IMR-90 (cell line): Measurements from ENCODE around the gene NEO1. TPM values are rescaled to one million over a fixed set of nuclear protein-coding genes. Genes with fewer than 3 reads are reported as not detected.

Experiments used
- ATAC-seq: fragments of 200-7000 bp; cut with Tn5 transposase; 2 replicates; pipeline ENCODE4 v1.9.1; 2020; ENCODE audit warnings: low read depth, mild to moderate bottlenecking, moderate library complexity
- BruUV-seq: library from RNA; stranded (reverse); fragments of 400-500 nt; replicated peaks from 2 replicates; lab custom pipeline; 2021; lab: Mats Ljungman, UMichigan
- CTCF ChIA-PET: fragments of 300-600 bp; formaldehyde crosslinking; extraction: SDS; loops from one replicate; lab custom pipeline; 2021; ENCODE audit warnings: antibody characterized with exemption; lab: Yijun Ruan, JAX
- POLR2A ChIA-PET: fragments of 300-600 bp; sonication (Branson Sonifier 250); formaldehyde crosslinking; loops from one replicate; lab custom pipeline; 2022; ENCODE audit warnings: antibody characterized with exemption; ENCODE audit not compliant: unreplicated experiment; lab: Charles Lee
- DNase-seq: peaks from one replicate; pipeline ENCODE4 v3.0.0; 2013
- H2AFZ ChIP-seq: replicated peaks from 2 replicates; pipeline ENCODE3; 2013; ENCODE audit warnings: low read length, mild to moderate bottlenecking; ENCODE audit not compliant: poor library complexity
- H2AK5ac ChIP-seq: 2 replicates; pipeline ENCODE4 v1.6.1; 2013; ENCODE audit warnings: low read depth, low read length, inconsistent platforms
- H2AK9ac ChIP-seq: replicated peaks from 2 replicates; pipeline ENCODE3; 2013; ENCODE audit warnings: mild to moderate bottlenecking, low read depth, low read length, moderate library complexity; ENCODE audit not compliant: poor library complexity
- H2BK120ac ChIP-seq: 2 replicates; pipeline ENCODE4 v1.6.1; 2013; ENCODE audit warnings: low read depth, low read length, inconsistent platforms
- H2BK15ac ChIP-seq: 3 replicates; pipeline ENCODE4 v1.6.1; 2013; ENCODE audit warnings: low read depth, low read length, inconsistent platforms
- H2BK20ac ChIP-seq: 2 replicates; pipeline ENCODE4 v1.6.1; 2013; ENCODE audit warnings: low read depth, mild to moderate bottlenecking, inconsistent platforms, low read length, moderate library complexity
- H2BK5ac ChIP-seq: 2 replicates; pipeline ENCODE4 v1.6.1; 2013; ENCODE audit warnings: mild to moderate bottlenecking, low read depth, low read length, inconsistent platforms; ENCODE audit not compliant: poor library complexity, severe bottlenecking
- H3K14ac ChIP-seq: replicated peaks from 2 replicates; pipeline ENCODE4 v1.6.1; 2013; ENCODE audit warnings: low read depth, low read length, inconsistent platforms
- H3K18ac ChIP-seq: 2 replicates; pipeline ENCODE4 v1.6.1; 2013; ENCODE audit warnings: low read depth, low read length, control low read depth
- H3K23ac ChIP-seq: 2 replicates; pipeline ENCODE4 v1.6.1; 2013; ENCODE audit warnings: low read depth, low read length, inconsistent platforms
- H3K27ac ChIP-seq: 2 replicates; pipeline ENCODE4 v1.5.1; 2013; ENCODE audit warnings: mild to moderate bottlenecking, control low read depth, low read length; ENCODE audit not compliant: insufficient read depth
- H3K27me3 ChIP-seq: 2 replicates; pipeline ENCODE4 v1.6.1; 2013; ENCODE audit warnings: low read length; ENCODE audit not compliant: control insufficient read depth, insufficient read depth
- H3K36me3 ChIP-seq: 2 replicates; pipeline ENCODE4 v1.6.1; 2013; ENCODE audit warnings: low read length, mixed read lengths; ENCODE audit not compliant: control insufficient read depth, insufficient read depth
- H3K4ac ChIP-seq: 2 replicates; pipeline ENCODE4 v1.6.1; 2013; ENCODE audit warnings: low read depth, low read length, inconsistent platforms
- H3K4me1 ChIP-seq: 2 replicates; pipeline ENCODE4 v1.6.1; 2013; ENCODE audit warnings: low read length, mixed read lengths; ENCODE audit not compliant: control insufficient read depth, insufficient read depth
- H3K4me2 ChIP-seq: 2 replicates; pipeline ENCODE4 v1.6.1; 2013; ENCODE audit warnings: low read depth, mild to moderate bottlenecking, control low read depth, low read length, moderate library complexity
- H3K4me3 ChIP-seq: 2 replicates; pipeline ENCODE4 v1.5.1; 2013; ENCODE audit warnings: low read depth, mild to moderate bottlenecking, control low read depth, low read length, moderate library complexity; ENCODE audit not compliant: insufficient read depth
- H3K56ac ChIP-seq: 2 replicates; pipeline ENCODE4 v1.6.1; 2013; ENCODE audit warnings: low read length, inconsistent platforms; ENCODE audit not compliant: insufficient read depth; ENCODE audit errors: extremely low read depth
- H3K79me1 ChIP-seq, 2 experiments: 2 replicates each; pipeline ENCODE4 v1.6.1; 2013; ENCODE audit warnings: low read length in 2 of 2, inconsistent platforms in 1 of 2, low read depth in 1 of 2
- H3K9ac ChIP-seq: 2 replicates; pipeline ENCODE4 v1.6.1; 2013; ENCODE audit warnings: low read depth, low read length, control low read depth
- H3K9me1 ChIP-seq: 2 replicates; pipeline ENCODE4 v1.6.1; 2013; ENCODE audit warnings: low read length, inconsistent platforms; ENCODE audit not compliant: insufficient read depth
- H3K9me3 ChIP-seq: 2 replicates; pipeline ENCODE4 v1.6.1; 2013; ENCODE audit warnings: low read length; ENCODE audit not compliant: control insufficient read depth, insufficient read depth
- H4K20me1 ChIP-seq: 2 replicates; pipeline ENCODE4 v1.6.1; 2013; ENCODE audit warnings: low read length, inconsistent platforms; ENCODE audit not compliant: insufficient read depth
- H4K5ac ChIP-seq: 2 replicates; pipeline ENCODE4 v1.6.1; 2013; ENCODE audit warnings: mild to moderate bottlenecking, low read depth, low read length, control low read depth
- H4K8ac ChIP-seq, 2 experiments: 2 replicates each; pipeline ENCODE4 v1.6.1; 2013; ENCODE audit warnings: low read depth in 2 of 2, low read length in 2 of 2, control low read depth in 1 of 2, inconsistent platforms in 1 of 2
- H4K91ac ChIP-seq: 2 replicates; pipeline ENCODE4 v1.6.1; 2013; ENCODE audit warnings: low read depth, low read length, inconsistent platforms; ENCODE audit not compliant: insufficient read depth
- CEBPB ChIP-seq: IDR thresholded peaks from 2 replicates; pipeline ENCODE4 v1.6.1; 2012; ENCODE audit warnings: low read depth, low read length, improper control_type of control experiment
- SMC3 ChIP-seq: fragments of 150-350 bp; IDR thresholded peaks from 2 replicates; pipeline ENCODE4 v1.6.1; 2016; ENCODE audit warnings: low read depth, mild to moderate bottlenecking, antibody characterized with exemption, low read length, moderate library complexity
- WGBS, 2 experiments: methylation state at CpG; one replicate each; pipeline versions ENCODE4 v1.1.5 to v1.1.7; 2013; ENCODE audit warnings: missing lambda C conversion rate in 2 of 2; ENCODE audit not compliant: insufficient read length in 1 of 2; ENCODE audit errors: extremely low coverage in 2 of 2; 5-methylcytosine and 5-hydroxymethylcytosine counted together
- dilution Hi-C: fragments of 300-500 bp; cut with HindIII; formaldehyde crosslinking; loops from one replicate; pipeline ENCODE4 v1.14.3; 2018; ENCODE audit warnings: low sequenced_read_pairs; ENCODE audit not compliant: unreplicated experiment
- in situ Hi-C: fragments of 300-500 bp; cut with MboI; formaldehyde crosslinking; loops from 3 replicates; pipeline ENCODE4 v1.14.3; 2019; ENCODE audit warnings: low sequenced_read_pairs, inconsistent platforms, mixed read lengths
- intact Hi-C: fragments of 100-400 bp; cut with micrococcal nuclease; formaldehyde crosslinking; loops from 2 replicates; pipeline ENCODE4 v1.10.0; 2022
- polyA plus RNA-seq, 3 experiments: library from polyadenylated mRNA; depleted of rRNA; stranded (reverse); fragments of >200 nt; gene quantifications; 2 replicates each; pipeline ENCODE4 v1.2.3, GENCODE V29; 2012; ENCODE audit warnings: low replicate concordance in 1 of 3
- total RNA-seq: library from RNA; depleted of rRNA; stranded (reverse); fragments of >200 nt; gene quantifications from 2 replicates; pipeline ENCODE4 v1.2.3, GENCODE V29; 2012
- TF ChIP-seq, protein P1 (sequence below): fragments of 150-350 bp; IDR thresholded peaks from 2 replicates; pipeline ENCODE4 v1.6.1; 2017; ENCODE audit warnings: mild to moderate bottlenecking, antibody characterized with exemption, low read length, low read depth

Gene NEO1
- total and polyA plus RNA-seq, 2 of the 4 experiments (the other 2 are of a cell fraction) = 16.3 to 18.5 TPM

DNA sequence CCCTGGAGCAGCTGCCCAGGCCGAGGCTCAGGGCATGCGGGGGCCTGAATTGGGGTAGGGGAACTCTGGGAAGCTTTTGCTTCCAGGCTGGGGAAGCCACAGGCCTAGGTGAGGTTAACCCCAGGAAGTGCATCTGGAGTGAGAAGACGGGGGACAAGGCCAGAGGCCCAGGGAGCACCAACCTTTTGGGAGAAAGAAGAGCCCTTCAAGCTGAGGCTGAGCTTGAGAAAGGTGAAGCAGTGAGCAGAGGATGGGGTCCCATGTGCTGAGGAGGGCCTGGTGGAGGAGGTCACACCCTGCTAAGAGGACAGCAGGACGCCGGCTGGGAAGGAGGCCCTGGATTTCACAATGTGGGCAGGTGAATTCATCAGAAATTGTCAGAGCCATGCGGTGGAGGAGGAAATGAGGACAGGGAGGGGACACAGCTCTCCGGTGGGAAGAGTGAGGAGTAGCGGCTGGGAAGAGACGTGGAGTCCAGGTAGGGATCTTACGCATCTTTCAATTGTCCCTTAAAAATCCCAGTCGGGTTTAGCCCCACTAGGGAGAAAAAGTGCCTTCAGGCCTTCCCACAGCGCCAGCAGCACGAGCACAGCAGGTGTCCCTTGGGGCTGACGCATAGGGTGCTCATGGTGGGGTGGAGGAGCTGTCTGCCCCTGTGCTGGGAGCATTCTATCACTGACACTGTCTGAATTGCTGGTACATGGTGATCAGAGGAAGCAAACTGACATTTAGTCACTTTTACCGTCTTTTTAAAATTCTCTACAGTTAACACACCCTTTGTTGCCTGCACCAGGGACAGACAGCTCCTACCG is 265.6 kb downstream of the NEO1 start:
- Histone ChIP-seq H3K9me1 (no peaks in the 10 kb centered on the region), H2BK5ac (no peak overlapping the region), H4K91ac (no peak overlapping the region), H2BK120ac (no peak overlapping the region), H3K18ac (no peak overlapping the region), H3K23ac (no peak overlapping the region), H3K4ac (no peak overlapping the region), H3K4me2 (no peak overlapping the region), H3K9ac (no peak overlapping the region), H3K79me1 (no peaks in the 10 kb centered on the region), H2BK15ac (no peak overlapping the region), H3K36me3 (no peaks in the 10 kb centered on the region), H4K8ac (no peak overlapping the region), H3K4me3 (no peak overlapping the region), H2AK5ac (no peak overlapping the region), H2AFZ (no peak overlapping the region), H3K56ac (no peak overlapping the region), H3K27ac (no peak overlapping the region), H3K27me3 (peaks cover 30% of the 10 kb centered on the region), H2AK9ac (no peak overlapping the region), H3K9me3 (no peaks in the 10 kb centered on the region), H3K4me1 (no peaks in the 10 kb centered on the region; the same call in 1 of the 2 replicates), H3K14ac (no peak overlapping the region), H4K20me1 (no peaks in the 10 kb centered on the region), H4K5ac (no peak overlapping the region), H2BK20ac (no peak overlapping the region)
- DNase-seq (no peak), ATAC-seq (no peak)
- WGBS, 2 experiments = 66% methylated on average over 5 of the region's 16 CpGs; no CpG with 5 or more reads in 1 of the 2 experiments
- no TSS peak for BruUV-seq
- TF ChIP-seq, protein P1, sequence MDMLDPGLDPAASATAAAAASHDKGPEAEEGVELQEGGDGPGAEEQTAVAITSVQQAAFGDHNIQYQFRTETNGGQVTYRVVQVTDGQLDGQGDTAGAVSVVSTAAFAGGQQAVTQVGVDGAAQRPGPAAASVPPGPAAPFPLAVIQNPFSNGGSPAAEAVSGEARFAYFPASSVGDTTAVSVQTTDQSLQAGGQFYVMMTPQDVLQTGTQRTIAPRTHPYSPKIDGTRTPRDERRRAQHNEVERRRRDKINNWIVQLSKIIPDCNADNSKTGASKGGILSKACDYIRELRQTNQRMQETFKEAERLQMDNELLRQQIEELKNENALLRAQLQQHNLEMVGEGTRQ = no peak
- no peak for TF ChIP-seq CEBPB
- no peak for TF ChIP-seq SMC3
- ChIA-PET POLR2A (no interaction called here), CTCF (no interaction called here)
- in situ Hi-C loops = no loop called here
- dilution Hi-C loops = no loop called here
- intact Hi-C loops = no loop called here
